PC-9 (cell line): ENCODE results near the gene C13orf46. TPM values are rescaled to one million over a fixed set of nuclear protein-coding genes. Genes with fewer than 3 reads are reported as not detected.

Experiments used
- BruUV-seq: library from RNA; stranded (reverse); fragments of 400-500 nt; replicated peaks from 2 replicates; lab custom pipeline; 2021; lab: Mats Ljungman, UMichigan
- CTCF ChIA-PET: fragments of 300-600 bp; sonication (Branson Sonifier 250); formaldehyde crosslinking; loops from one replicate; lab custom pipeline; 2022; ENCODE audit warnings: antibody characterized with exemption; lab: Charles Lee
- POLR2A ChIA-PET: fragments of 300-600 bp; sonication (Branson Sonifier 250); formaldehyde crosslinking; loops from one replicate; lab custom pipeline; 2022; ENCODE audit warnings: antibody characterized with exemption; ENCODE audit not compliant: unreplicated experiment; lab: Charles Lee
- DNase-seq, 2 experiments: peaks; one replicate each; pipeline versions ENCODE4 v3.0.0 to v3.0.0-alpha.2; 2015 to 2022; ENCODE audit warnings: mixed read lengths in 1 of 2
- H2AFZ ChIP-seq: fragments of 200-600 bp; sonication (generic); 2 replicates; pipeline ENCODE4 v1.8.1; 2017; ENCODE audit warnings: antibody characterized with exemption
- H3F3A ChIP-seq: fragments of 200-600 bp; sonication (generic); 2 replicates; pipeline ENCODE4 v1.8.1; 2017; ENCODE audit warnings: antibody characterized with exemption, mild to moderate bottlenecking, low read depth; ENCODE audit not compliant: insufficient read depth
- H3K27ac ChIP-seq: fragments of 200-600 bp; sonication (generic); 2 replicates; pipeline ENCODE4 v1.6.1; 2016; ENCODE audit warnings: mixed run types
- H3K27me3 ChIP-seq: fragments of 200-600 bp; sonication (generic); 2 replicates; pipeline ENCODE4 v1.6.1; 2016; ENCODE audit warnings: low read depth, mixed run types; ENCODE audit not compliant: insufficient read depth
- H3K36me3 ChIP-seq: fragments of 200-600 bp; sonication (generic); 2 replicates; pipeline ENCODE4 v1.6.1; 2016; ENCODE audit warnings: low read depth, mixed run types
- H3K4me1 ChIP-seq: fragments of 200-600 bp; sonication (generic); replicated peaks from 2 replicates; pipeline ENCODE4 v1.6.1; 2016; ENCODE audit warnings: mixed run types; ENCODE audit not compliant: insufficient read depth
- H3K4me2 ChIP-seq: fragments of 200-600 bp; sonication (generic); 2 replicates; pipeline ENCODE4 v1.6.1; 2017; ENCODE audit warnings: mixed run types
- H3K4me3 ChIP-seq: fragments of 200-600 bp; sonication (generic); 2 replicates; pipeline ENCODE4 v1.6.1; 2016; ENCODE audit warnings: mixed run types
- H3K79me2 ChIP-seq: fragments of 200-600 bp; sonication (generic); 2 replicates; pipeline ENCODE4 v1.6.1; 2017; ENCODE audit warnings: low read depth, mixed run types
- H3K9me2 ChIP-seq: fragments of 200-600 bp; sonication (generic); 2 replicates; pipeline ENCODE4 v1.8.1; 2017; ENCODE audit warnings: mild to moderate bottlenecking; ENCODE audit not compliant: insufficient read depth
- H3K9me3 ChIP-seq: fragments of 200-600 bp; sonication (generic); 2 replicates; pipeline ENCODE4 v1.8.1; 2016; ENCODE audit warnings: low read depth; ENCODE audit not compliant: insufficient read depth
- H4K20me1 ChIP-seq: fragments of 200-600 bp; sonication (generic); 2 replicates; pipeline ENCODE4 v1.8.1; 2017; ENCODE audit not compliant: insufficient read depth
- CTCF ChIP-seq: fragments of 200-600 bp; sonication (generic); conservative IDR thresholded peaks from 2 replicates; pipeline ENCODE4 v1.6.1; 2017; ENCODE audit warnings: mixed run types, antibody characterized with exemption, mild to moderate bottlenecking, moderate library complexity
- EZH2 ChIP-seq: fragments of 200-600 bp; sonication (generic); IDR thresholded peaks from 2 replicates; pipeline ENCODE4 v1.8.0; 2017; ENCODE audit warnings: antibody characterized with exemption, low read depth
- intact Hi-C: fragments of 100-400 bp; cut with micrococcal nuclease; formaldehyde crosslinking; loops from one replicate; pipeline ENCODE4 v1.10.0; 2022; ENCODE audit not compliant: unreplicated experiment
- total RNA-seq: library from RNA; stranded (reverse); gene quantifications from 2 replicates; pipeline ENCODE4 v1.2.3, GENCODE V29; 2021

Gene C13orf46
- total RNA-seq, 1 experiment from 2014 or later: 1.5 TPM

GRCh38 chr13:113923376-113924063 lies 50.4 kb downstream of the C13orf46 start:
- intact Hi-C loops: no loop called here
- H3K9me3 ChIP-seq: no peaks in the 10 kb centered on the region
- DNase-seq: no peak
- ChIA-PET CTCF (no interaction called here), POLR2A (no interaction called here)
- H3K36me3 ChIP-seq: no peaks in the 10 kb centered on the region
- H3K27me3 ChIP-seq: peaks cover 22% of the 10 kb centered on the region
- H2AFZ ChIP-seq: no peak overlapping the region
- H3K4me1 ChIP-seq: peaks cover 11% of the 10 kb centered on the region
- BruUV-seq: no TSS peak
- H3K4me3 ChIP-seq: no peak overlapping the region
- TF ChIP-seq CTCF (no peak), EZH2 (no peak)
- H4K20me1 ChIP-seq: no peaks in the 10 kb centered on the region
- H3F3A ChIP-seq: peaks cover 6% of the 10 kb centered on the region; the same call in 1 of the 2 replicates
- H3K4me2 ChIP-seq: no peak overlapping the region
- H3K9me2 ChIP-seq: no peaks in the 10 kb centered on the region
- H3K27ac ChIP-seq: no peak overlapping the region
- H3K79me2 ChIP-seq: no peaks in the 10 kb centered on the region

GRCh38 chr13:113922412-113923118 lies 51.3 kb downstream of the C13orf46 start:
- Histone ChIP-seq H3K4me1 (peaks cover 2% of the 10 kb centered on the region; the same call in 1 of the 2 replicates), H3K36me3 (no peaks in the 10 kb centered on the region), H4K20me1 (no peaks in the 10 kb centered on the region), H3K4me2 (no peak overlapping the region), H3K27ac (no peak overlapping the region), H3K9me2 (no peaks in the 10 kb centered on the region), H3K4me3 (no peak overlapping the region), H3F3A (peaks cover 4% of the 10 kb centered on the region; the same call in 1 of the 2 replicates), H3K79me2 (no peaks in the 10 kb centered on the region), H3K27me3 (peaks cover 22% of the 10 kb centered on the region), H2AFZ (no peak overlapping the region), H3K9me3 (no peaks in the 10 kb centered on the region)
- DNase-seq: no peak
- ChIA-PET CTCF (no interaction called here), POLR2A (no interaction called here)
- BruUV-seq: no TSS peak
- no peak for TF ChIP-seq CTCF
- TF ChIP-seq EZH2: no peak
- intact Hi-C loops: no loop called here

- intact Hi-C loops: no loop called here
- H3K79me2 ChIP-seq: no peaks in the 10 kb centered on the region
- ChIA-PET POLR2A (no interaction called here), CTCF (no interaction called here)
- TF ChIP-seq EZH2 (no peak), CTCF (no peak)
- H3K4me3 ChIP-seq: no peak overlapping the region
- 0 out of 2 replicates have a peak, but pooled peaks cover under 1% of the 10 kb centered on the region for H3K9me3 ChIP-seq
- no peaks in the 10 kb centered on the region for H4K20me1 ChIP-seq
- peaks cover 3% of the 10 kb centered on the region; the same call in 1 of the 2 replicates for H3F3A ChIP-seq
- H3K9me2 ChIP-seq: no peaks in the 10 kb centered on the region
- H3K36me3 ChIP-seq: no peaks in the 10 kb centered on the region
- no peak overlapping the region for H2AFZ ChIP-seq
- no peak for DNase-seq
- H3K4me2 ChIP-seq: no peak overlapping the region
- H3K27ac ChIP-seq: no peak overlapping the region
- no peaks in the 10 kb centered on the region for H3K4me1 ChIP-seq
- peaks cover 15% of the 10 kb centered on the region; the same call in 1 of the 2 replicates for H3K27me3 ChIP-seq
- BruUV-seq: no TSS peak
Observed at GRCh38 chr13:113921763-113922162, 52.1 kb downstream of the C13orf46 start.
